Measurements from ENCODE around the gene COQ10A. TPM values are rescaled to one million over a fixed set of nuclear protein-coding genes. Genes with fewer than 3 reads are reported as not detected.

Gene COQ10A
- total and polyA plus RNA-seq, 10 of the 15 experiments (the other 5 are each of a cell fraction or from before 2014, with no cell fraction given) = 3.3 to 19.5 (median 6.9) TPM

- TF ChIP-seq NFYB (IDR thresholded peaks at IDR 0.05; ENCODE audit: insufficient read depth, low read depth, low read length) (peak; percentile 87), POLR2AphosphoS5 (IDR thresholded peaks at IDR 0.05; ENCODE audit: low read length) (peak; percentile 75), NRF1 (conservative IDR thresholded peaks at IDR 0.05; ENCODE audit: low read depth, low read length) (no peak), PAX8 (IDR thresholded peaks at IDR 0.05) (no peak), MEF2B (IDR thresholded peaks at IDR 0.05; ENCODE audit: partially characterized antibody, poor library complexity, severe bottlenecking) (peak; percentile 77), DPF2 (IDR thresholded peaks at IDR 0.05) (peak; percentile 77; the same call in 1 of the 2 replicates), ZSCAN29 (IDR thresholded peaks at IDR 0.05) (no peak), HDAC2 (IDR thresholded peaks at IDR 0.05) (no peak), ETV6 (conservative IDR thresholded peaks at IDR 0.05 in 1 of 2, IDR thresholded peaks at IDR 0.05 in 1 of 2; ENCODE audit: borderline replicate concordance in 1 of 2, low read depth in 1 of 2) (no peak), GABPA (IDR thresholded peaks at IDR 0.05; ENCODE audit: low read depth) (peak; percentile 64; the same call in 1 of the 2 replicates), IKZF2 (IDR thresholded peaks at IDR 0.05) (no peak), YY1 (IDR thresholded peaks at IDR 0.05; ENCODE audit: low read depth, low read length) (0 out of 2 replicates have a peak, but pooled peaks have one; percentile 17), MXI1 (IDR thresholded peaks at IDR 0.05; ENCODE audit: low read depth, low read length) (peak; percentile 56; the same call in 1 of the 2 replicates), ZNF622 (IDR thresholded peaks at IDR 0.05) (no peak), NFYA (IDR thresholded peaks at IDR 0.05; ENCODE audit: borderline replicate concordance, low read depth, low read length) (no peak; the same call in 1 of the 2 replicates), TCF12 (IDR thresholded peaks at IDR 0.05; ENCODE audit: low read depth, low read length) (0 out of 2 replicates have a peak, but pooled peaks have one; percentile 9), ZNF274 (IDR thresholded peaks at IDR 0.05; ENCODE audit: insufficient read depth, insufficient read length) (no peak), HSF1 (IDR thresholded peaks at IDR 0.05; ENCODE audit: low read depth, low read length) (no peak), FOS (IDR thresholded peaks at IDR 0.05; ENCODE audit: borderline replicate concordance, extremely low read depth, insufficient read length) (no peak), ATF2 (IDR thresholded peaks at IDR 0.05; ENCODE audit: low read length) (no peak), SPI1 (IDR thresholded peaks at IDR 0.05; ENCODE audit: borderline replicate concordance, insufficient read depth, low read depth, low read length) (0 out of 2 replicates have a peak, but pooled peaks have one; percentile 18), ATF7 (IDR thresholded peaks at IDR 0.05; ENCODE audit: low read depth) (no peak), SREBF2 (IDR thresholded peaks at IDR 0.05; ENCODE audit: low read length) (no peak), RUNX3 (IDR thresholded peaks at IDR 0.05; ENCODE audit: low read length) (peak; percentile 77), MTA2 (IDR thresholded peaks at IDR 0.05; ENCODE audit: low read depth) (0 out of 2 replicates have a peak, but pooled peaks have one; percentile 34), TBL1XR1 (IDR thresholded peaks at IDR 0.05; ENCODE audit: low read depth, low read length) (no peak), TCF3 (IDR thresholded peaks at IDR 0.05; ENCODE audit: borderline replicate concordance, insufficient read depth, low read depth, low read length) (0 out of 2 replicates have a peak, but pooled peaks have one; percentile 16), MYB (IDR thresholded peaks at IDR 0.05; ENCODE audit: borderline replicate concordance, low read depth, low read length) (0 out of 2 replicates have a peak, but pooled peaks have one; percentile 8), CREB1 (IDR thresholded peaks at IDR 0.05; ENCODE audit: low read depth) (peak; percentile 35), CBX5 (IDR thresholded peaks at IDR 0.05; ENCODE audit: low read depth) (no peak), NFXL1 (IDR thresholded peaks at IDR 0.05; ENCODE audit: borderline replicate concordance) (no peak)
Measured at GRCh38 chr12:56299853-56300643, 33.3 kb downstream of the COQ10A start, which contains the start of gene CS (continued).
